Measurements from ENCODE around the gene PRRT1. TPM values are rescaled to one million over a fixed set of nuclear protein-coding genes. Genes with fewer than 3 reads are reported as not detected.

Gene PRRT1
- total RNA-seq, 1 experiment from 2014 or later: 12.6 TPM

- Histone ChIP-seq H3K36me3 (ENCODE audit: low read depth) (no peaks in the 10 kb centered on the region), H3K9me2 (ENCODE audit: insufficient read depth) (no peaks in the 10 kb centered on the region), H3F3A (ENCODE audit: insufficient read depth, low read depth) (peaks cover 12% of the 10 kb centered on the region; the same call in 1 of the 2 replicates), H3K4me2 (no peak overlapping the region), H3K9me3 (ENCODE audit: insufficient read depth, low read depth) (no peaks in the 10 kb centered on the region), H3K27me3 (ENCODE audit: insufficient read depth, low read depth) (no peaks in the 10 kb centered on the region), H3K4me3 (no peak overlapping the region), H4K20me1 (ENCODE audit: insufficient read depth) (no peaks in the 10 kb centered on the region), H3K4me1 (replicated peaks; ENCODE audit: insufficient read depth) (no peaks in the 10 kb centered on the region), H3K79me2 (ENCODE audit: low read depth) (no peaks in the 10 kb centered on the region), H3K27ac (no peak overlapping the region), H2AFZ (no peak overlapping the region)
- no peak for TF ChIP-seq EZH2 (IDR thresholded peaks at IDR 0.05; ENCODE audit: low read depth)
- TF ChIP-seq, protein P1, sequence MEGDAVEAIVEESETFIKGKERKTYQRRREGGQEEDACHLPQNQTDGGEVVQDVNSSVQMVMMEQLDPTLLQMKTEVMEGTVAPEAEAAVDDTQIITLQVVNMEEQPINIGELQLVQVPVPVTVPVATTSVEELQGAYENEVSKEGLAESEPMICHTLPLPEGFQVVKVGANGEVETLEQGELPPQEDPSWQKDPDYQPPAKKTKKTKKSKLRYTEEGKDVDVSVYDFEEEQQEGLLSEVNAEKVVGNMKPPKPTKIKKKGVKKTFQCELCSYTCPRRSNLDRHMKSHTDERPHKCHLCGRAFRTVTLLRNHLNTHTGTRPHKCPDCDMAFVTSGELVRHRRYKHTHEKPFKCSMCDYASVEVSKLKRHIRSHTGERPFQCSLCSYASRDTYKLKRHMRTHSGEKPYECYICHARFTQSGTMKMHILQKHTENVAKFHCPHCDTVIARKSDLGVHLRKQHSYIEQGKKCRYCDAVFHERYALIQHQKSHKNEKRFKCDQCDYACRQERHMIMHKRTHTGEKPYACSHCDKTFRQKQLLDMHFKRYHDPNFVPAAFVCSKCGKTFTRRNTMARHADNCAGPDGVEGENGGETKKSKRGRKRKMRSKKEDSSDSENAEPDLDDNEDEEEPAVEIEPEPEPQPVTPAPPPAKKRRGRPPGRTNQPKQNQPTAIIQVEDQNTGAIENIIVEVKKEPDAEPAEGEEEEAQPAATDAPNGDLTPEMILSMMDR (conservative IDR thresholded peaks at IDR 0.05): no peak
- ChIA-PET POLR2A (ENCODE audit: unreplicated experiment) (no interaction called here), CTCF (no interaction called here)
- DNase-seq: no peak
- intact Hi-C loops (cut with micrococcal nuclease; ENCODE audit: unreplicated experiment): no loop called here
- no TSS peak for BruUV-seq (replicated peaks)
Observed at GRCh38 chr6:32163559-32164258, 12.0 kb upstream of the PRRT1 start.

- TF ChIP-seq, protein P1 (conservative IDR thresholded peaks at IDR 0.05): no peak
- TF ChIP-seq EZH2 (IDR thresholded peaks at IDR 0.05; ENCODE audit: low read depth): no peak
- Histone ChIP-seq H3K4me1 (replicated peaks; ENCODE audit: insufficient read depth) (peaks cover 10% of the 10 kb centered on the region), H2AFZ (no peak overlapping the region), H3K79me2 (ENCODE audit: low read depth) (peaks cover 25% of the 10 kb centered on the region), H3K27me3 (ENCODE audit: insufficient read depth, low read depth) (no peaks in the 10 kb centered on the region), H3K27ac (no peak overlapping the region), H3K9me2 (ENCODE audit: insufficient read depth) (no peaks in the 10 kb centered on the region), H4K20me1 (ENCODE audit: insufficient read depth) (0 out of 2 replicates have a peak, but pooled peaks cover 2% of the 10 kb centered on the region), H3K4me3 (no peak overlapping the region), H3K9me3 (ENCODE audit: insufficient read depth, low read depth) (no peaks in the 10 kb centered on the region), H3F3A (ENCODE audit: insufficient read depth, low read depth) (peaks cover 12% of the 10 kb centered on the region; the same call in 1 of the 2 replicates), H3K36me3 (ENCODE audit: low read depth) (peaks cover 23% of the 10 kb centered on the region), H3K4me2 (no peak overlapping the region)
- no peak for DNase-seq
- no TSS peak for BruUV-seq (replicated peaks)
- intact Hi-C loops (cut with micrococcal nuclease; ENCODE audit: unreplicated experiment): no loop called here
- POLR2A ChIA-PET (ENCODE audit: unreplicated experiment): interaction anchor here (0.7 kb wide), 1 partner anchor 103 kb away, joined by 6 read pairs; no protein-coding TSS in a partner anchor
- CTCF ChIA-PET: no interaction called here
Observed at GRCh38 chr6:32158052-32158451, 6.3 kb upstream of the PRRT1 start.

- no peak overlapping the region for H3K27ac ChIP-seq
- ChIA-PET POLR2A (ENCODE audit: unreplicated experiment) (no interaction called here), CTCF (no interaction called here)
- TF ChIP-seq, protein P1 (conservative IDR thresholded peaks at IDR 0.05): no peak
- no peak for TF ChIP-seq EZH2 (IDR thresholded peaks at IDR 0.05; ENCODE audit: low read depth)
- BruUV-seq (replicated peaks): no TSS peak
- H3K36me3 ChIP-seq (ENCODE audit: low read depth): peaks cover 23% of the 10 kb centered on the region
- H3K4me2 ChIP-seq: no peak overlapping the region
- H4K20me1 ChIP-seq (ENCODE audit: insufficient read depth): 0 out of 2 replicates have a peak, but pooled peaks cover 2% of the 10 kb centered on the region
- DNase-seq: no peak
- H3K4me3 ChIP-seq: no peak overlapping the region
- H3K79me2 ChIP-seq (ENCODE audit: low read depth): peaks cover 35% of the 10 kb centered on the region
- H3F3A ChIP-seq (ENCODE audit: insufficient read depth, low read depth): peaks cover 16% of the 10 kb centered on the region; the same call in 1 of the 2 replicates
- no peaks in the 10 kb centered on the region for H3K9me2 ChIP-seq (ENCODE audit: insufficient read depth)
- intact Hi-C loops (cut with micrococcal nuclease; ENCODE audit: unreplicated experiment): no loop called here
- no peaks in the 10 kb centered on the region for H3K27me3 ChIP-seq (ENCODE audit: insufficient read depth, low read depth)
- no peaks in the 10 kb centered on the region for H3K9me3 ChIP-seq (ENCODE audit: insufficient read depth, low read depth)
- H3K4me1 ChIP-seq (replicated peaks; ENCODE audit: insufficient read depth): peaks cover 17% of the 10 kb centered on the region
- no peak overlapping the region for H2AFZ ChIP-seq
Observed at GRCh38 chr6:32156891-32157290, 5.2 kb upstream of the PRRT1 start.

Measured in PC-9 (cell line).